ENCODE results near the gene KIAA0040.

GRCh38 chr1:175124861-175125260 is 67.7 kb downstream of the KIAA0040 start:
- no peak for TF ChIP-seq CTCF (conservative IDR thresholded peaks at IDR 0.05 in 1 of 2, IDR thresholded peaks at IDR 0.05 in 1 of 2; ENCODE audit: extremely low read depth in 1 of 2, insufficient read depth in 1 of 2, low read depth in 1 of 2, low read length in 2 of 2)
- TF ChIP-seq EZH2 (IDR thresholded peaks at IDR 0.05; ENCODE audit: borderline replicate concordance, low read length): no peak

All from mammary epithelial cell (primary cell).